GM18526 (cell line): ENCODE data around the gene CMC4.
A peak's percentile ranks its signal among the peaks of the same experiment; 100 is the strongest.

Experiments
- POLR2A ChIP-seq: IDR thresholded peaks from 3 replicates; pipeline ENCODE4 v1.6.1; 2011; ENCODE audit not compliant: insufficient read length; ENCODE audit errors: extremely low read depth

Gene CMC4

GRCh38 chrX:155070975-155071693 lies at the start of gene CMC4, which contains the start of the genes BRCC3 and MTCP1:
Gene CMC4 (minus strand): TSS chrX:155071136. CDS start chrX:155064023, 7,113 bp downstream.
Gene BRCC3 (plus strand): TSS chrX:155071508. CDS start chrX:155071528, 20 bp downstream.
Gene MTCP1 (minus strand): TSS chrX:155071136. CDS start chrX:155066010, 5,126 bp downstream.
- peak; percentile 71 for TF ChIP-seq POLR2A

- TF ChIP-seq POLR2A = no peak
Measured at GRCh38 chrX:155115174-155115819, 44.4 kb upstream of the CMC4 start.

DNA sequence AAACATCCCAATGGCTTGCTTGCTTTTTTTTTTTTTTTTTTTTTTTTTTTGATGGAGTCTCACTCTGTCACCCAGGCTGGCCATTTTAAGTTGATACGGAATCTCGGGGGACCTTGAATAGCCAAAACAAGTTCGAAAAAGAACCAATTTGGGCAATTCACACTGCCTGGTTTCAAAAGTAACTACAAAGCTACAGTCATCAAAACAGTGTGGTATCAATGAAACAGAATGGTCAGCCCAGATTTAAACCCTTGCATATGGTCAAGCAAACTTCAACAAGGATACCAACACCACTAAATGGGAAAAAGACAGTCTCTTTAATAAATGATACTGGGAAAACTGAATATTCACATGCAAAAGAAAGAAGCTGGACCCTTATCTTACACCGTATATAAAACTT lies 42.2 kb upstream of the CMC4 start:
- TF ChIP-seq POLR2A = no peak

DNA sequence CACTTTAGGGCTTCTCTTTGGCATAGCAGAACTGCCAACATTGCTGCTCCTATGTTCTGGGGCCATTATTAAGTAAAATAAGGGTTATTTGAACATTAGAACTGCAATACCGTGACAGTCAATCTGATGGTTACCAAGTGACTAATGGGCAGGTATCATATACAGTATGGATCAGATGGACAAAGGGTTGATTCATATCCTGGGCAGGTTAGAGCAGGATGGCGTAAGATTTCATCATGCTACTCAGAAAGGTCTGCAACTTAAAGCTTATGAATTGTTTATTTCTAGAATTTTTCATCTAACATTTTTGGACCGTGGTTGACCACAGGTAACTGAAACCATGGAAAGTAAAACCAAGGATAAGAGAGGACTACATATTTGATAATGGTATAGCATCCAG lies 41.2 kb upstream of the CMC4 start:
- TF ChIP-seq POLR2A = no peak

DNA sequence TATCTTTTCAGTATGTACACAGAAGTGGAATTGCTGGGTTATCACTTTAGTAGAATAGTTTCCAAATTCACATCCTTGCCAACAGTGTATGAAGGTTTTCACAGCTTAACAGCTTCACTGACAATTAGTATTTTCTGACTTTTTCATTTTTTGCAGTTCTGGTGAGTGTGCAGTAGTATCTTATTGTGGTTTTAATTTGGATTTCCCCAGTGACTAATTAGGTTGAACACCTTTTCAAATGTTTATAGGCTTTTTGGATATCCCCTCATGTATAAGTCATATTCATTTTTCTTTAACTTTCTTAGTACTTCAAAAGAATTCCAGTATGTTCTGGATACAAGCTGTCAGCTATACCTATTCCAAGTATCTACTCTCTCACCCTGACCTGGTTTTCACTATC lies 37.5 kb upstream of the CMC4 start:
- no peak for TF ChIP-seq POLR2A

- no peak for TF ChIP-seq POLR2A
Measured at GRCh38 chrX:155105919-155106318, 35.0 kb upstream of the CMC4 start.

- no peak for TF ChIP-seq POLR2A
Measured at GRCh38 chrX:155094468-155095061, 23.6 kb upstream of the CMC4 start.

GRCh38 chrX:155086961-155087735 lies 16.2 kb upstream of the CMC4 start:
- TF ChIP-seq POLR2A = no peak

GRCh38 chrX:155086202-155086840 lies 15.4 kb upstream of the CMC4 start:
- no peak for TF ChIP-seq POLR2A

DNA sequence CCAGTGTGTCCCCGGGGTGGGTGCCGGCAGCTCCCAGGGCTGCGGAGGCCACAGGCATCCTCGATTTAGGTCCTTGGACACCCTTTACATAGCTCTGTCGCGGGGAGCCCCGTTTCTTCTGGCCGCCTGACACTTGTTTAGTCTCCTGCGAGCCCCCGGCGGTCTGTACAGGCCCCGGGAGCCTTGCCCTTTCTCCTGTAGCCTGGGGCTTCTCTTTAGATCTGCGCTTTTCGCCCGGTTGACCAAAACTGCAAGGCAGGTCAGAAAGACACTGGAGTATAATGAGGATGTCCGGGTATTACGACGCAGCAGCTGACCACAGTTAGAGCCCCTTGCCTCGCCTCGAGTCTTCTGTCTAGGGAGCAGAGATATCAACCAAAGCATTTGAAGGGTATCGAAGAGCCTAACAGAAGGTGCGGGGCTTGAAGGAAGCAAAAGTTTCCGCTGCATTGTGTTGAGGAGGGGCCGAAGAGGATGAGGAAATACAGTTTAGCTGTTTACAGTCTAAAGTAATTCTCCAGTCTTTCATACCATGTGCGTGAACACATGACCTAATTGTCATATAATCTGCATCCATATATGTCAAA lies 851 bp upstream of the CMC4 start:
- TF ChIP-seq POLR2A = no peak

DNA sequence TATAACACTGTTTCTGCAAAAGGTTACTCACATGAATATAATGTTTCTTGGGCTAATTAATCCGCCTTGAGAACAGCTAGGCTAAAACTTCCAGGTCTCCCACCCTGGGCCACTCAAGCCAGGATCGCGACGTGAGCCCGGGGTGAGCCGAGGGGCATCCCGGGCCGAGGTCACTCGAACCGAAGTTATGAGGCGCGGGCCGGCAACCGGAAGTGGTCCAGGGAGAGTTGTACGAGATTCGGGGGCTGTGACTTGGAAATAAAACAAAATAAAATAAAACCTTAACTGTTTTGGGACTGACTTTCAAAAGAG lies 317 bp downstream of the CMC4 start:
- TF ChIP-seq POLR2A = no peak

DNA sequence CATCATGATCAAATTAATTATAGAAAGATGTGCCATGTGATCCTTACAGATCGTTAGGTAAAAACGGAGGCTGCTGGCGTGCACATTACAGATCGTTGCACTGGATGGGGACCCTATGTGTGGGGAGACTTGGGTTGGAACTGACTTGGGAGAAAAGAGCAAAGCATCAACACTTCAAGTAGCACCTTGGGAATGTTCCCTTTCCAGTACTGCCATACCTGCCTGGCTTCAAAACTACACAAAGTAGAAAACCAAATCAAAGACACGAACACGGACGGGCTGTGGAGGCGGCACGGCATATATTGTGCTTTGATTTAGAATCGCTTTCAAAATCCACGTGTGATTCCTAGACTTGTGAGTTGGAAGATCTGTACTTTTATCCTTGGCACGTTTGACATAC lies 898 bp downstream of the CMC4 start:
- no peak for TF ChIP-seq POLR2A

DNA sequence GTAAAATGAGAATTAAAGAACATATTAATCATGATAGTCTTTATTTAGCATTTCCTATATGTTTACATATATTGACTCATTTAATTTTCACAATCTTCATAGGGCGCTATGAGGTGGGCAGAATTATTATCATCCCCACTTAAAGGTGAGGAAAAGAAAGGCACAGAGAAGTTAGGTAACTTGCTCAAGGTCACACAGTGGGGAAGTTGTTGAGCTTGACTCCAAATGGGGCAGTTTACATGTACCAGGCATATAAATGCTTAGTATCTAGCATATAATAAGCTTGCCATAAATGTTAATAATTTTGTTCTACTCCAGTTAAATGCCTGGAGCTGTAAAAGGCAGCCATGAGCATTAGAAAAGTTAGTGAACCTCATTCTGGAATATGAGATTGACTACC lies 1.5 kb downstream of the CMC4 start:
- TF ChIP-seq POLR2A = no peak

GRCh38 chrX:155068165-155068564 lies 2.8 kb downstream of the CMC4 start:
- TF ChIP-seq POLR2A = no peak
